ENCODE data around the gene S100A14. TPM values are rescaled to one million over a fixed set of nuclear protein-coding genes. Genes with fewer than 3 reads are reported as not detected.

The S100A14 gene
- polyA plus RNA-seq, 1 of the 3 experiments (the other 2 are of a cell fraction), result 0.15 TPM

- Histone ChIP-seq H3F3A (replicated peaks; ENCODE audit: insufficient read depth) (peaks cover 16% of the 10 kb centered on the region), H3K9ac (no peak overlapping the region), H3K4me2 (no peak overlapping the region), H3K27ac (ENCODE audit: low read depth in 2 of 2, low read length in 1 of 2) (no peak overlapping the region; a peak in 1 of 4 replicates), H3K4me3 (ENCODE audit: low read depth in 2 of 2, low read length in 1 of 2) (no peak overlapping the region), H3K4me1 (ENCODE audit: control insufficient read depth in 1 of 2, insufficient read depth in 2 of 2, low read depth in 1 of 2, low read length in 1 of 2) (peaks cover 0 to 10% of the 10 kb centered on the region in 2 experiments; a peak in 1 of 4 replicates), H4K20me1 (ENCODE audit: insufficient read depth) (no peaks in the 10 kb centered on the region), H3K9me3 (no peaks in the 10 kb centered on the region), H3K79me2 (ENCODE audit: insufficient read depth) (no peaks in the 10 kb centered on the region), H3K9me2 (no peaks in the 10 kb centered on the region), H2AFZ (ENCODE audit: low read depth) (no peak overlapping the region), H3K36me3 (replicated peaks in 1 of 2; ENCODE audit: control insufficient read depth in 1 of 2, insufficient read depth in 2 of 2, low read length in 1 of 2) (peaks cover 19 to 23% of the 10 kb centered on the region in 2 experiments), H3K27me3 (ENCODE audit: insufficient read depth) (no peaks in the 10 kb centered on the region)
- CTCF ChIA-PET, result interaction anchor here (0.7 to 1.5 kb wide), 4 partner anchors 10 to 55 kb away, joined by 3 to 4 read pairs (median 4); partner anchors contain the start of genes CHTOP and SNAPIN
- POLR2A ChIA-PET, result interaction anchor here (6.4 kb wide), 1 partner anchor 15 kb away, joined by 32 read pairs; the partner anchor contains the start of gene CHTOP
- no peak for TF ChIP-seq ZBTB33 (IDR thresholded peaks at IDR 0.05; ENCODE audit: borderline replicate concordance, low read depth)
- TF ChIP-seq NRF1 (IDR thresholded peaks at IDR 0.05; ENCODE audit: low read depth, low read length), result no peak
- no peak for TF ChIP-seq TEAD4 (IDR thresholded peaks at IDR 0.05; ENCODE audit: borderline replicate concordance, insufficient read depth)
- no peak for TF ChIP-seq JUND (IDR thresholded peaks at IDR 0.05)
- no peak for TF ChIP-seq SMC3 (IDR thresholded peaks at IDR 0.05; ENCODE audit: low read depth, low read length)
- TF ChIP-seq IRF3 (IDR thresholded peaks at IDR 0.05; ENCODE audit: low read depth, low read length), result no peak
- TF ChIP-seq EP300 (IDR thresholded peaks at IDR 0.05; ENCODE audit: borderline replicate concordance in 1 of 2, low read depth in 1 of 2, low read length in 1 of 2), result no peak
- TF ChIP-seq CTCF (IDR thresholded peaks at IDR 0.05), result no peak
- TF ChIP-seq USF2 (IDR thresholded peaks at IDR 0.05; ENCODE audit: borderline replicate concordance, low read depth, low read length), result no peak
- no peak for TF ChIP-seq RAD21 (IDR thresholded peaks at IDR 0.05; ENCODE audit: low read length)
- no peak for TF ChIP-seq GATA2 (CRISPR knock-in tag; IDR thresholded peaks at IDR 0.05)
- TF ChIP-seq FOSL2 (IDR thresholded peaks at IDR 0.05; ENCODE audit: borderline replicate concordance, low read depth), result no peak
- TF ChIP-seq ELF1 (IDR thresholded peaks at IDR 0.05), result no peak
- no peak for DNase-seq
- WGBS (ENCODE audit: low lambda C conversion rate), result 67% methylated on average over 3 of the region's 3 CpGs
Measured at GRCh38 chr1:153649137-153649862, 33.2 kb upstream of the S100A14 start.

Data from SK-N-SH (cell line).